H9 (cell line): ENCODE data around the gene TMC4. TPM values are rescaled to one million over a fixed set of nuclear protein-coding genes. Genes with fewer than 3 reads are reported as not detected.

Experiments used
- DNase-seq: peaks from one replicate; pipeline ENCODE4 v3.0.0-alpha.2; 2017
- H2AFZ ChIP-seq: one replicate; pipeline ENCODE4 v1.6.1; 2013; ENCODE audit warnings: mild to moderate bottlenecking, low read length, control low read depth, moderate library complexity
- H2AK5ac ChIP-seq: 2 replicates; pipeline ENCODE4 v1.6.1; 2013; ENCODE audit warnings: low read length, control low read depth, mixed read lengths; ENCODE audit not compliant: insufficient read length
- H2BK120ac ChIP-seq: one replicate; pipeline ENCODE4 v1.6.1; 2013; ENCODE audit warnings: low read depth, mild to moderate bottlenecking, low read length, control low read depth, inconsistent platforms; ENCODE audit not compliant: poor library complexity, severe bottlenecking
- H2BK12ac ChIP-seq: 2 replicates; pipeline ENCODE4 v1.6.1; 2013; ENCODE audit warnings: low read length, control low read depth, mixed read lengths, low read depth; ENCODE audit not compliant: insufficient read length
- H2BK15ac ChIP-seq: 2 replicates; pipeline ENCODE4 v1.6.1; 2013; ENCODE audit warnings: low read depth, low read length, control low read depth
- H2BK20ac ChIP-seq: one replicate; pipeline ENCODE4 v1.6.1; 2013; ENCODE audit warnings: low read depth, mild to moderate bottlenecking, low read length, control low read depth, inconsistent platforms; ENCODE audit not compliant: poor library complexity, severe bottlenecking
- H2BK5ac ChIP-seq: 2 replicates; pipeline ENCODE4 v1.6.1; 2013; ENCODE audit warnings: low read length, control low read depth, mixed read lengths; ENCODE audit not compliant: insufficient read length
- H3K14ac ChIP-seq: 2 replicates; pipeline ENCODE4 v1.6.1; 2013; ENCODE audit warnings: low read length, control low read depth; ENCODE audit not compliant: insufficient read depth
- H3K18ac ChIP-seq: 2 replicates; pipeline ENCODE4 v1.6.1; 2013; ENCODE audit warnings: low read depth, mild to moderate bottlenecking, mixed read lengths, low read length, control low read depth; ENCODE audit not compliant: insufficient read length
- H3K23ac ChIP-seq: 2 replicates; pipeline ENCODE4 v1.6.1; 2013; ENCODE audit warnings: low read length, control low read depth, mixed read lengths, low read depth; ENCODE audit not compliant: insufficient read length
- H3K23me2 ChIP-seq: 2 replicates; pipeline ENCODE4 v1.6.1; 2013; ENCODE audit warnings: low read depth, mild to moderate bottlenecking, mixed read lengths, low read length, control low read depth; ENCODE audit not compliant: insufficient read length, poor library complexity, severe bottlenecking
- H3K27ac ChIP-seq: 2 replicates; pipeline ENCODE4 v1.5.1; 2013; ENCODE audit warnings: low read length, control low read depth, mixed read lengths, low read depth; ENCODE audit not compliant: insufficient read length
- H3K27me3 ChIP-seq: 2 replicates; pipeline ENCODE4 v1.6.1; 2013; ENCODE audit warnings: low read length, control low read depth, inconsistent platforms; ENCODE audit not compliant: insufficient read depth
- H3K4ac ChIP-seq: 2 replicates; pipeline ENCODE4 v1.6.1; 2013; ENCODE audit warnings: low read depth, mild to moderate bottlenecking, control low read depth, inconsistent platforms, low read length, moderate library complexity
- H3K4me1 ChIP-seq: 2 replicates; pipeline ENCODE4 v1.6.1; 2013; ENCODE audit warnings: low read length, control low read depth, inconsistent platforms; ENCODE audit not compliant: insufficient read depth
- H3K4me2 ChIP-seq: 2 replicates; pipeline ENCODE4 v1.6.1; 2013; ENCODE audit warnings: low read length, control low read depth, mixed read lengths; ENCODE audit not compliant: insufficient read length, insufficient read depth
- H3K56ac ChIP-seq: 2 replicates; pipeline ENCODE4 v1.6.1; 2013; ENCODE audit warnings: low read depth, mild to moderate bottlenecking, mixed read lengths, low read length, control low read depth; ENCODE audit not compliant: insufficient read length
- H3K79me1 ChIP-seq: 2 replicates; pipeline ENCODE4 v1.6.1; 2013; ENCODE audit warnings: low read depth, mild to moderate bottlenecking, moderate library complexity, low read length, control low read depth, inconsistent platforms; ENCODE audit not compliant: insufficient read depth, poor library complexity, severe bottlenecking
- H3K79me2 ChIP-seq: 2 replicates; pipeline ENCODE4 v1.6.1; 2013; ENCODE audit warnings: low read length, control low read depth, inconsistent platforms; ENCODE audit not compliant: insufficient read depth
- H3K9ac ChIP-seq: 2 replicates; pipeline ENCODE4 v1.6.1; 2013; ENCODE audit warnings: low read length, control low read depth, mixed read lengths; ENCODE audit not compliant: insufficient read length; ENCODE audit errors: extremely low read depth
- H3K9me3 ChIP-seq: one replicate; pipeline ENCODE4 v1.6.1; 2013; ENCODE audit warnings: low read depth, low read length, inconsistent platforms; ENCODE audit not compliant: control insufficient read depth
- H3T11ph ChIP-seq: one replicate; pipeline ENCODE4 v1.6.1; 2013; ENCODE audit warnings: mild to moderate bottlenecking, low read length, control low read depth, inconsistent platforms
- H4K20me1 ChIP-seq: one replicate; pipeline ENCODE4 v1.6.1; 2013; ENCODE audit not compliant: control insufficient read depth, insufficient read length, insufficient read depth
- H4K5ac ChIP-seq: 2 replicates; pipeline ENCODE4 v1.6.1; 2013; ENCODE audit warnings: low read depth, mild to moderate bottlenecking, mixed read lengths, low read length, control low read depth; ENCODE audit not compliant: insufficient read length
- H4K8ac ChIP-seq: replicated peaks from 2 replicates; pipeline ENCODE4 v1.6.1; 2013; ENCODE audit warnings: low read length, control low read depth, mixed read lengths, low read depth; ENCODE audit not compliant: insufficient read length
- H4K91ac ChIP-seq: 2 replicates; pipeline ENCODE4 v1.6.1; 2013; ENCODE audit warnings: low read depth, mild to moderate bottlenecking, moderate library complexity, mixed read lengths, low read length, control low read depth; ENCODE audit not compliant: insufficient read length
- H3K27ac Mint-ChIP-seq, 3 experiments: 2 replicates in 2 of 3; 3 replicates in 1 of 3; pipeline ENCODE4 v1.8.0; 2020 to 2021; ENCODE audit warnings: mixed read lengths in 3 of 3, mild to moderate bottlenecking in 1 of 3, moderate library complexity in 1 of 3
- H3K27me3 Mint-ChIP-seq: 2 replicates; pipeline ENCODE4 v1.8.0; 2021; ENCODE audit warnings: low read depth, mild to moderate bottlenecking, moderate library complexity, mixed read lengths
- H3K36me3 Mint-ChIP-seq, 3 experiments: 2 replicates in 2 of 3; 3 replicates in 1 of 3; pipeline ENCODE4 v1.8.0; 2020 to 2021; ENCODE audit warnings: low read depth in 3 of 3, mixed read lengths in 3 of 3; ENCODE audit not compliant: insufficient read depth in 1 of 3
- H3K4me1 Mint-ChIP-seq, 2 experiments: 2 replicates each; pipeline ENCODE4 v1.8.0; 2020; ENCODE audit warnings: mixed read lengths in 2 of 2
- H3K4me3 Mint-ChIP-seq, 2 experiments: 2 replicates in 1 of 2; 3 replicates in 1 of 2; pipeline ENCODE4 v1.8.0; 2020 to 2021; ENCODE audit warnings: mild to moderate bottlenecking in 2 of 2, mixed read lengths in 2 of 2, moderate library complexity in 1 of 2
- H3K9me3 Mint-ChIP-seq, 2 experiments: 2 replicates in 1 of 2; 3 replicates in 1 of 2; pipeline ENCODE4 v1.8.0; 2020; ENCODE audit warnings: mild to moderate bottlenecking in 2 of 2, mixed read lengths in 2 of 2, moderate library complexity in 1 of 2
- WGBS: extraction: QIAGEN DNeasy Blood & Tissue Kit; methylation state at CpG from one replicate; pipeline ENCODE4 v1.1.7; 2013; ENCODE audit warnings: missing lambda C conversion rate, low lambda C conversion rate, mixed read lengths; ENCODE audit not compliant: insufficient read length; ENCODE audit errors: extremely low coverage; 5-methylcytosine and 5-hydroxymethylcytosine counted together
- total RNA-seq: library from RNA; stranded (reverse); gene quantifications from 2 replicates; pipeline ENCODE4 v1.2.1, GENCODE V29; 2021
- TF ChIP-seq, protein P1 (sequence below): fragments of 200-600 bp; sonication (generic); conservative IDR thresholded peaks from 3 replicates; pipeline ENCODE4 v1.8.0; 2021; ENCODE audit warnings: antibody characterized with exemption, mild to moderate bottlenecking

TMC4 gene
- total RNA-seq, 1 experiment from 2014 or later, result 12.2 TPM

- H4K91ac ChIP-seq, result no peak overlapping the region
- no peak overlapping the region for H2AK5ac ChIP-seq
- no peak overlapping the region for H3K9ac ChIP-seq
- no peak overlapping the region for H2BK15ac ChIP-seq
- no peaks in the 10 kb centered on the region for H3K9me3 ChIP-seq
- no peak overlapping the region for H3T11ph ChIP-seq
- peaks cover 3% of the 10 kb centered on the region for H4K20me1 ChIP-seq
- no peak overlapping the region for H2AFZ ChIP-seq
- H3K27ac ChIP-seq, result no peak overlapping the region
- H2BK120ac ChIP-seq, result no peak overlapping the region
- Mint-ChIP-seq H3K4me1 (peaks cover 49 to 69% of the 10 kb centered on the region in 2 experiments), H3K27ac (peak overlapping the region in 1 of 3 experiments; percentile 66; a peak in 1 of 7 replicates), H3K36me3 (peaks cover 78 to 85% (median 80%) of the 10 kb centered on the region in 3 experiments), H3K4me3 (peak overlapping the region in 1 of 2 experiments; percentile 12; a peak in 2 of 5 replicates), H3K27me3 (peaks cover under 1% of the 10 kb centered on the region), H3K9me3 (no peaks in the 10 kb centered on the region)
- H3K18ac ChIP-seq, result no peak overlapping the region
- H3K4ac ChIP-seq, result no peak overlapping the region
- H3K4me1 ChIP-seq, result peaks cover 3% of the 10 kb centered on the region
- no peak overlapping the region for H2BK12ac ChIP-seq
- no peak overlapping the region for H2BK20ac ChIP-seq
- H4K8ac ChIP-seq, result no peak overlapping the region
- H3K14ac ChIP-seq, result no peak overlapping the region
- no peaks in the 10 kb centered on the region for H3K27me3 ChIP-seq
- DNase-seq, result no peak
- TF ChIP-seq, protein P1, sequence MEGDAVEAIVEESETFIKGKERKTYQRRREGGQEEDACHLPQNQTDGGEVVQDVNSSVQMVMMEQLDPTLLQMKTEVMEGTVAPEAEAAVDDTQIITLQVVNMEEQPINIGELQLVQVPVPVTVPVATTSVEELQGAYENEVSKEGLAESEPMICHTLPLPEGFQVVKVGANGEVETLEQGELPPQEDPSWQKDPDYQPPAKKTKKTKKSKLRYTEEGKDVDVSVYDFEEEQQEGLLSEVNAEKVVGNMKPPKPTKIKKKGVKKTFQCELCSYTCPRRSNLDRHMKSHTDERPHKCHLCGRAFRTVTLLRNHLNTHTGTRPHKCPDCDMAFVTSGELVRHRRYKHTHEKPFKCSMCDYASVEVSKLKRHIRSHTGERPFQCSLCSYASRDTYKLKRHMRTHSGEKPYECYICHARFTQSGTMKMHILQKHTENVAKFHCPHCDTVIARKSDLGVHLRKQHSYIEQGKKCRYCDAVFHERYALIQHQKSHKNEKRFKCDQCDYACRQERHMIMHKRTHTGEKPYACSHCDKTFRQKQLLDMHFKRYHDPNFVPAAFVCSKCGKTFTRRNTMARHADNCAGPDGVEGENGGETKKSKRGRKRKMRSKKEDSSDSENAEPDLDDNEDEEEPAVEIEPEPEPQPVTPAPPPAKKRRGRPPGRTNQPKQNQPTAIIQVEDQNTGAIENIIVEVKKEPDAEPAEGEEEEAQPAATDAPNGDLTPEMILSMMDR, result no peak
- no peak overlapping the region for H2BK5ac ChIP-seq
- no peak overlapping the region for H3K4me2 ChIP-seq
- H4K5ac ChIP-seq, result no peak overlapping the region
- H3K23me2 ChIP-seq, result peaks cover 5% of the 10 kb centered on the region
- H3K79me2 ChIP-seq, result peaks cover 34% of the 10 kb centered on the region
- WGBS, result no CpG with 5 or more reads among the region's 27 CpGs
- H3K79me1 ChIP-seq, result peaks cover 6% of the 10 kb centered on the region
- no peak overlapping the region for H3K56ac ChIP-seq
- H3K23ac ChIP-seq, result no peak overlapping the region
Measured at GRCh38 chr19:54206030-54206830, 33.3 kb upstream of the TMC4 start.
